ENCODE results near the gene MYO1D.
"Not testable (repeated sequence)": the region's sequence is repeated elsewhere in the genome, so short reads cannot be mapped to it uniquely, and the experiment has no call there.

The MYO1D gene

DNA sequence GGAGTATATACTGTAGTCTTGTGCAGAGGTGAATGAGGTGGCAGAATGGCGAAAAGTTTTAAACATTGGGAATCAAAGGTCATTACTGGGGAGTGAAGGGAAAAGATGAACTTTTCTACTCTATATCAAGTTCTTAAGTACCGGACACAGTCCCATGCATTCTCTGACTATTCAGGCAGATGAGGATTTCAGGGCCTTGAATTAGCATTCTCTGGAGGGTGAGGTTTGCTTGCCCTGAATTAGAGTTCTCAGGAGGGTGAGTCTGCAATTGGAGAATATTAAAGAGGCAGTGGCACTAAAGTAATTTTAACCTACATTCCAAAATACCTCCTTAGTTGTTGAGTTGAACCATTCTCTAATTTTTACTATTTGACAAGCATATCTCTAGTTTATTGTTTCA, 423.6 kb downstream of the MYO1D start:
- no peak overlapping the region for H3K9ac ChIP-seq (ENCODE audit: low read length)
- TF ChIP-seq, protein P1, sequence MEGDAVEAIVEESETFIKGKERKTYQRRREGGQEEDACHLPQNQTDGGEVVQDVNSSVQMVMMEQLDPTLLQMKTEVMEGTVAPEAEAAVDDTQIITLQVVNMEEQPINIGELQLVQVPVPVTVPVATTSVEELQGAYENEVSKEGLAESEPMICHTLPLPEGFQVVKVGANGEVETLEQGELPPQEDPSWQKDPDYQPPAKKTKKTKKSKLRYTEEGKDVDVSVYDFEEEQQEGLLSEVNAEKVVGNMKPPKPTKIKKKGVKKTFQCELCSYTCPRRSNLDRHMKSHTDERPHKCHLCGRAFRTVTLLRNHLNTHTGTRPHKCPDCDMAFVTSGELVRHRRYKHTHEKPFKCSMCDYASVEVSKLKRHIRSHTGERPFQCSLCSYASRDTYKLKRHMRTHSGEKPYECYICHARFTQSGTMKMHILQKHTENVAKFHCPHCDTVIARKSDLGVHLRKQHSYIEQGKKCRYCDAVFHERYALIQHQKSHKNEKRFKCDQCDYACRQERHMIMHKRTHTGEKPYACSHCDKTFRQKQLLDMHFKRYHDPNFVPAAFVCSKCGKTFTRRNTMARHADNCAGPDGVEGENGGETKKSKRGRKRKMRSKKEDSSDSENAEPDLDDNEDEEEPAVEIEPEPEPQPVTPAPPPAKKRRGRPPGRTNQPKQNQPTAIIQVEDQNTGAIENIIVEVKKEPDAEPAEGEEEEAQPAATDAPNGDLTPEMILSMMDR (IDR thresholded peaks at IDR 0.05; ENCODE audit: low read depth, low read length) = no peak
- TF ChIP-seq EZH2phosphoT487 (IDR thresholded peaks at IDR 0.05; ENCODE audit: low read depth) = no peak
- no peak overlapping the region for H3K27ac ChIP-seq (ENCODE audit: low read length)
- H4K20me1 ChIP-seq (ENCODE audit: insufficient read depth, low read length) = no peaks in the 10 kb centered on the region
- H2AFZ ChIP-seq (ENCODE audit: low read depth, low read length) = no peak overlapping the region
- H3K36me3 ChIP-seq (replicated peaks; ENCODE audit: low read depth, low read length) = peaks cover 70% of the 10 kb centered on the region
- no peaks in the 10 kb centered on the region for H3K9me3 ChIP-seq (ENCODE audit: insufficient read depth, low read length)
- H3K4me3 ChIP-seq (ENCODE audit: low read length) = no peak overlapping the region
- no peaks in the 10 kb centered on the region for H3K27me3 ChIP-seq (ENCODE audit: low read depth, low read length)
- H3K79me2 ChIP-seq (ENCODE audit: low read length) = peaks cover 93% of the 10 kb centered on the region
- H3K4me1 ChIP-seq (ENCODE audit: low read length) = no peaks in the 10 kb centered on the region
- no peak overlapping the region for H3K4me2 ChIP-seq (ENCODE audit: low read length)

DNA sequence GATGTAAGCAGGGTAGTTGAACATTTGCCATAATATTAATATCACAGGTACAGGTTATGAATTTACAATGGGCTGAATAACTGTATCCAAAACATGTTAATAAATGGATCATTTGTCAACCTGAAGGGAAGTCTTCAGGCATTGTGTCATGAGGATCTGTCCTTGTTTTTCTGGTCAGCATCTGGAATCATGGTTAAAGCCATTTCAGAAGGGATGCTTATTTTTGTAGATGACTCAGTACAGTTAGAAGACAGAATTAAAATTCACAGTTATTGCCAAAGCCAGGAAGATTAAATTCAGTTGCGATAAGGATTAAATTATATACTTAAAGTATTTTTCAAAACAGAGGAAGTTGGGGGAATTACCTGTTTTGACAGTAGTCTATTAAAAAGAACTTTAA, 424.6 kb downstream of the MYO1D start:
- TF ChIP-seq, protein P1 (IDR thresholded peaks at IDR 0.05; ENCODE audit: low read depth, low read length) = no peak
- TF ChIP-seq EZH2phosphoT487 (IDR thresholded peaks at IDR 0.05; ENCODE audit: low read depth) = no peak
- Histone ChIP-seq H3K79me2 (ENCODE audit: low read length) (peaks cover 92% of the 10 kb centered on the region), H3K27ac (ENCODE audit: low read length) (no peak overlapping the region), H3K9ac (ENCODE audit: low read length) (no peak overlapping the region), H3K4me3 (ENCODE audit: low read length) (no peak overlapping the region), H3K27me3 (ENCODE audit: low read depth, low read length) (no peaks in the 10 kb centered on the region), H3K9me3 (ENCODE audit: insufficient read depth, low read length) (no peaks in the 10 kb centered on the region), H4K20me1 (ENCODE audit: insufficient read depth, low read length) (no peaks in the 10 kb centered on the region), H3K4me1 (ENCODE audit: low read length) (no peaks in the 10 kb centered on the region), H2AFZ (ENCODE audit: low read depth, low read length) (no peak overlapping the region), H3K4me2 (ENCODE audit: low read length) (no peak overlapping the region), H3K36me3 (replicated peaks; ENCODE audit: low read depth, low read length) (peaks cover 64% of the 10 kb centered on the region)

DNA sequence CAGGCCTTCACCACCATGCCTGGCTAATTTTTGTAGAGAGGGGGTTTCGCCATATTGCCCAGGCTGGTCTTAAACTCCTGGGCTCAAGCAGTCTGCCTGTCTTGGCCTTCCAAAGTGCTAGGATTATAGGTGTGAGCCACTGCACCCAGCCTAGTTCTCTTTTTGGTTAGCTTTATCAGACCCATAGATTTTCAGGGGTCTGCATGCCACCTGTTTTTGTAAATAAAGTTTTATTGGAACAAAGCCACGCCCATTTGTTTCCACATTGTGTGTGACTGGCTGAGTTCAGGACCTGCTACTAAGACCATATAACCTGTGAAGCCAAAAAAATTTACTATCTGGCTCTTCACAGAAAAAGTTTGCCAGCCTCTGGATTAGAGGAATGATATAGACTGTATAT, 425.0 kb downstream of the MYO1D start:
- Histone ChIP-seq H3K79me2 (ENCODE audit: low read length) (peaks cover 92% of the 10 kb centered on the region), H4K20me1 (ENCODE audit: insufficient read depth, low read length) (no peaks in the 10 kb centered on the region), H3K4me3 (ENCODE audit: low read length) (no peak overlapping the region), H3K4me1 (ENCODE audit: low read length) (no peaks in the 10 kb centered on the region), H3K9me3 (ENCODE audit: insufficient read depth, low read length) (no peaks in the 10 kb centered on the region), H3K27ac (ENCODE audit: low read length) (no peak overlapping the region), H2AFZ (ENCODE audit: low read depth, low read length) (no peak overlapping the region), H3K9ac (ENCODE audit: low read length) (no peak overlapping the region), H3K4me2 (ENCODE audit: low read length) (no peak overlapping the region), H3K36me3 (replicated peaks; ENCODE audit: low read depth, low read length) (peaks cover 67% of the 10 kb centered on the region), H3K27me3 (ENCODE audit: low read depth, low read length) (no peaks in the 10 kb centered on the region)
- no peak for TF ChIP-seq EZH2phosphoT487 (IDR thresholded peaks at IDR 0.05; ENCODE audit: low read depth)
- TF ChIP-seq, protein P1 (IDR thresholded peaks at IDR 0.05; ENCODE audit: low read depth, low read length) = no peak

DNA sequence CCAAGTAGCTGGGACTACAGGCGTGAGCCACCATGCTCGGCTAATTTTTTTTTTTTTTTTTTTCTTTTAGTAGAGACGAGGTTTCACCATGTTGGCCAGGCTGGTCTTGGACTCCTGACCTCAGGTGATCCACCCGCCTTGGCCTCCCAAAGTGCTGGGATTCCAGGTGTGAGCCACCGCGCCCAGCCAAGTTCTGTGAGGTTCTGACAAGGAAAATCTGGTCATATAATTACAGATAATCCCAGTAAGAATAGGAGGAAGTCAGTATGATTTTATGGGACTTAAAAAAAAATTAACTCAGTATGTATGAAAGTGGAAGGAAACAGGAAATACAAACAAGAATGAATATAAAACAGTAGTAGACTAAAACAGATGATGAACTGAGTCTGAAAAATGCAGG, 426.5 kb downstream of the MYO1D start:
- not testable (repeated sequence) for H3K4me2 ChIP-seq (ENCODE audit: low read length); H3K9ac ChIP-seq (ENCODE audit: low read length); H3K9me3 ChIP-seq (ENCODE audit: insufficient read depth, low read length); H3K27me3 ChIP-seq (ENCODE audit: low read depth, low read length); H3K27ac ChIP-seq (ENCODE audit: low read length); H3K4me3 ChIP-seq (ENCODE audit: low read length); H2AFZ ChIP-seq (ENCODE audit: low read depth, low read length)
- H3K4me1 ChIP-seq (ENCODE audit: low read length) = peaks cover 13% of the 10 kb centered on the region
- H3K79me2 ChIP-seq (ENCODE audit: low read length) = peaks cover 98% of the 10 kb centered on the region
- H4K20me1 ChIP-seq (ENCODE audit: insufficient read depth, low read length) = peaks cover 11% of the 10 kb centered on the region
- H3K36me3 ChIP-seq (replicated peaks; ENCODE audit: low read depth, low read length) = peaks cover 65% of the 10 kb centered on the region

DNA sequence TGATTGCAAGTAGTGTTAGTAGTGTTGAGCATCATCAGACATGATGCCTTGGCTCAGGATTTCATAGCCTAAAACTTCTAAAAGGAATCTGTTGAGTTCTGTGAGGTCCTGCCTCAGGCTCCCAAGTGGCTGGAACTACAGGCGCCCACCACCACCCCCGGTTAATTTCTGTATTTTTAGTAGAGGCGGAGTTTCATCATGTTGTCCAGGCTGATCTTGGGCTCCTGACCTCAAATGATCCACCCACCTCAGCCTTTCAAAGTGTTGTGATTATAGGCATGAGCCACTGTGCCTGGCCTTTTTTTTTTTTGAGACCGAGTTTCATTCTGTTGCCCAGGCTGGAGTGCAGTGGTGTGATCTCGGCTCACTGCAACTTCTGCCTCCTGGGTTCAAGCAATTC, 427.0 kb downstream of the MYO1D start:
- Histone ChIP-seq H4K20me1 (ENCODE audit: insufficient read depth, low read length) (peaks cover 12% of the 10 kb centered on the region), H3K27me3 (ENCODE audit: low read depth, low read length) (no peaks in the 10 kb centered on the region), H3K79me2 (ENCODE audit: low read length) (peaks cover 98% of the 10 kb centered on the region), H3K36me3 (replicated peaks; ENCODE audit: low read depth, low read length) (peaks cover 61% of the 10 kb centered on the region), H3K9me3 (ENCODE audit: insufficient read depth, low read length) (no peaks in the 10 kb centered on the region), H3K27ac (ENCODE audit: low read length) (no peak overlapping the region), H3K4me1 (ENCODE audit: low read length) (peaks cover 13% of the 10 kb centered on the region), H2AFZ (ENCODE audit: low read depth, low read length) (no peak overlapping the region), H3K9ac (ENCODE audit: low read length) (no peak overlapping the region), H3K4me2 (ENCODE audit: low read length) (no peak overlapping the region), H3K4me3 (ENCODE audit: low read length) (no peak overlapping the region)
- no peak for TF ChIP-seq EZH2phosphoT487 (IDR thresholded peaks at IDR 0.05; ENCODE audit: low read depth)
- TF ChIP-seq, protein P1 (IDR thresholded peaks at IDR 0.05; ENCODE audit: low read depth, low read length) = no peak

All from OCI-LY3 (cell line).